Dermis blood vessel endothelial cell (primary cell): ENCODE measurements around the gene CDKN1A. TPM values are rescaled to one million over a fixed set of nuclear protein-coding genes. Genes with fewer than 3 reads are reported as not detected.
A peak's percentile ranks its signal among the peaks of the same experiment; 100 is the strongest.
"Not testable (repeated sequence)": the region's sequence is repeated elsewhere in the genome, so short reads cannot be mapped to it uniquely, and the experiment has no call there.

Source experiments
- DNase-seq: peaks from one replicate; pipeline ENCODE4 v3.0.0; 2010
- total RNA-seq: library from RNA; depleted of rRNA; stranded (reverse); fragments of >200 nt; gene quantifications from 2 replicates; pipeline ENCODE4 v1.2.3, GENCODE V29; 2014

The CDKN1A gene
- total RNA-seq, 1 donor from 2014 or later: 141 TPM

- DNase-seq: no peak
Measured at GRCh38 chr6:36699348-36699747, 20.8 kb downstream of the CDKN1A start.

GRCh38 chr6:36700071-36700812 lies 21.7 kb downstream of the CDKN1A start:
- no peak for DNase-seq

DNA sequence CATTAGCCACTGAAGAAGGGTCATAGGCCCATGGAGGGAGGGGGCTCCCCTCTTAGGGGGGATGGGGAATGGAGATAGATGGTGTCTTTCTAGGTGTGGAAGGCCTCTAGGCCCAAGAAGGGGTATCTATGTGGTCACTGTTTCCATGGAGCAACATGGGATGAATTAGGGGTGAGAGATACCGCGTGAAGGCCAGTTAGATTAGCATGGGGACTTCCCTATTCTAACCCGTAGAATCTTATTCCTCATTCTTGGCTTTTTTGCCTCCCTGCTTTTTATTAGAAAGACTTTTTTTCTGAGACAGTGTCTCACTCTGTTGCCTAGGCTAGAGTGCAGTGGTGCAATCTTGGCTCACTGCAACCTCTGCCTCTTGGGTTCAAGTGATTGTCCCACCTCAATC lies 22.3 kb downstream of the CDKN1A start:
- no peak for DNase-seq

DNA sequence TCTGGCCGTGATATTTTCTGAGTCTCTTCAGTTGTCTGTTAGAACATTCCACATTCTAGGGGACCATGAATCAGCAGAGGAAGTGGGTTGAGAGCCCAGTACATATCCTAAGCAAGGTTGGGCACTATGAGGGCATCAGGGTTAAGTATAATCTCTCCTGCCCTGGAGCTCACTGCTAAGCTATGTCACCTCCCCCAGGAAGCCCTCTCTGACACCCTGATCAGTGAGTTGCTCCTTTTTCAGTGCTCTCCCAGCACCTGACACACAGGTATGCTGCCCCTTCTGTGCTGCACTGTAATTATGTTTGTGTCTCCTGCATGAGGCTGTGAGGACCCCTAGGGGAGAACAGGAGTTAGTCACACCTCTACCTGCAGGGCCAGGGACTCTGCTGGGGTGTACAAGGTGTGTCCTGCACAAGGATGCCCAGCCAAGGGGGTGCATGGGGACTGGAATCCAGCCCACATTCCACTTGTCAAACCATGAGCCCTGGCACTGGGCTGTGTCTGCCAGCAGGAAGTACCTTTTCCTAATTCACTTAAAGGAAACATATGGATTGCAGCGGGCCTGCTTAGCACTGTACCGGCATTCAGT lies 23.0 kb downstream of the CDKN1A start:
- peak; percentile 22 for DNase-seq

- no peak for DNase-seq
Measured at GRCh38 chr6:36702656-36703055, 24.1 kb downstream of the CDKN1A start.

GRCh38 chr6:36703081-36703606 lies 24.6 kb downstream of the CDKN1A start:
- DNase-seq: no peak

DNA sequence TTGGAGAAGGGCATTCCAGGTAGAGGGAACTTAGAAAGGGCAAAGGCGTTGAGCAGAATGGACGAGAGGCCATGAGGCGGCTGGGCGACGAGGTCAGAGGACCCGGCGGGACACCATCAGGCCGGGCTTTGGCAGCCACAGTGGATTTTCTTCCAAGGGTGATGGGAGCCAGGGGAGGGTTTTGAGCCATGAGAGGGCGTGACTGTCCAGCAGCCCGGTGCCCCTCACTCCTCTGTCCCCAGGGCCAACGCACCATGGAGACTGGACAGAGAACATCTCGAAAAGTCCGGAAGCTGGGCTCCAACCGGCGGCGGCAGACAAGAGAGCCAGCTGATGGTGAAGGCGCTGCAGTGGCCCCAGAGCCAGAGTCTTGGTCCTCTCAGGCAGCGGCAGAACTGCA lies 25.5 kb downstream of the CDKN1A start:
- no peak for DNase-seq

- DNase-seq: not testable (repeated sequence)
Measured at GRCh38 chr6:36704961-36705577, 26.6 kb downstream of the CDKN1A start.

GRCh38 chr6:36706339-36706738 lies 27.8 kb downstream of the CDKN1A start:
- DNase-seq: no peak

DNA sequence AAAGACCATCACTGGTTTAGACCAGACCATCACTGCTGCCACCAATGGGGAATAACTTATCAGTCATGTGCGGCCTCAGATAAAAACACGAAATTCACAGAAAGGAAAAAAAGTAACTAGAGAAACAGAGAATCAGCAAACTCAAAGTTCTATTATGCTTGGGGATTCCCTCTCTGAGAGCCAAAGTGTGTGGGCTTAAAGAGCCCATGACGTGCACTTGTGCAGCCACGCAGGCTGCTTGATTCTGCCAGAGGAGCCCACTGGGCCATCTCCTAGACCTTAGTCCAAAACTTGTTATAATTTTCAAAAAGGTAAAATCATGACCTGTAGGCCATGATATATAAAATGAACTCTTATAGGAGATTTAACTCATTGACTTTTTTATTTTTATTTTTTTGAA lies 34.3 kb downstream of the CDKN1A start:
- DNase-seq: no peak

DNA sequence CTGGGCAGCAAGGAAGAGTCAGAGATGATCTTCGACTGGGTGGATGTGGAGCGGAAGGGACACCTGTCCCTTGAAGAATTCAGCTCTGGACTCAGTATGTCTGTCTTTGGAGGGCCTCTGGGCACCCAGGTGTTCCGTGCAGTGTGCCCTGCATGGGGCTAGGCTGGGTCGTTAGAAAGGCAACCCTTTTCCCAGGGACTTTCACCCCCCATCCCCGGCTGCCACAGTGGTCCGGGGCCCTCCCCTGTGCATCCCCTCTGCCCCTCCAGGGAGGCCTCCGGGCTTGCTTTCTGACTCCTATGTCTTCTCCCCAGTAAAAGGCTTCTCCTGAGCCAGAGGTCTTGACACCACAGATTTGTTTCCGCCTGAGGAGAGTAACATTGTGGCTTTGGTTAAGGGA lies 35.3 kb downstream of the CDKN1A start:
- no peak for DNase-seq

- DNase-seq: no peak
Measured at GRCh38 chr6:36714511-36714910, 36.0 kb downstream of the CDKN1A start.

GRCh38 chr6:36715469-36715868 lies 37.0 kb downstream of the CDKN1A start:
- DNase-seq: no peak

- no peak for DNase-seq
Measured at GRCh38 chr6:36716476-36717093, 38.1 kb downstream of the CDKN1A start.

GRCh38 chr6:36717231-36717825 lies 38.8 kb downstream of the CDKN1A start:
- DNase-seq: no peak

GRCh38 chr6:36717871-36718540 lies 39.5 kb downstream of the CDKN1A start:
- DNase-seq: no peak

DNA sequence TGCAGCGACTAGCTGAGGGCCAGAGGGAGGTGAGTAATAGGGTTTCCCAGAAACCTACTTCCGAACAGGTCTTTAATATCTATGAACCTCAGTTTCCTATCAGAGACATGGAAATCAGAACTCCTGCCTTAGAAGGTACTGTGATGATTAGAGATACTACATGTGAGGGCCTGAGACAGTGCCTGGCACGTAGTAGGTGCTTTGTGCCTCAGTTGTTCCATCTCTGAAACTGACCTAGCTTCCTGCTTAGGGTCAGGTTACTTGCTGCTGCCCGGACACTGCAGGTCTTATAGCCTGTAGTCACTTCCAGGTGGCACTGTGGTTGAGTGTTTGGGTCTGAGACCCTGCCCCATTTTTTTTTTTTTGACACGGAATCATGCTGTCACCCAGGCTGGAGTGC lies 40.0 kb downstream of the CDKN1A start:
- no peak for DNase-seq

DNA sequence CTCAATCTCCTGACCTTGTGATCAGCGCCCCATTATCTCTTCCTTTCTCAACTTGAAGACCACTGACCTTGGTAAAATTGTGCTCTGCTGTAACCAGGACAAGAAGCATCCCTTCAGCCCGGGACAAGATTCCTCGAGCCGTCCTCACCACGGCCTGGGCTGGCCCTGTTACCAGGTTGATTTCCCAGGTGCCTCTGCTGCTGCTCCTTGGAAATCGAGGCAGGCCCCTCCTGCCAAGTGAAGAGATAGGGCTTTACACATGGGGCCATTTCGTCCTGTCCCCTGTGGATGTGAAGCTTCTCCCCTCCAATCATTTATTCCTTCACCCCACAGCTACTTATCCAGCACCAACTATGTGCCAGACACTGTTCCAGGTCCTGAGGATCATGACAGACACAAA lies 40.6 kb downstream of the CDKN1A start:
- no peak for DNase-seq

DNA sequence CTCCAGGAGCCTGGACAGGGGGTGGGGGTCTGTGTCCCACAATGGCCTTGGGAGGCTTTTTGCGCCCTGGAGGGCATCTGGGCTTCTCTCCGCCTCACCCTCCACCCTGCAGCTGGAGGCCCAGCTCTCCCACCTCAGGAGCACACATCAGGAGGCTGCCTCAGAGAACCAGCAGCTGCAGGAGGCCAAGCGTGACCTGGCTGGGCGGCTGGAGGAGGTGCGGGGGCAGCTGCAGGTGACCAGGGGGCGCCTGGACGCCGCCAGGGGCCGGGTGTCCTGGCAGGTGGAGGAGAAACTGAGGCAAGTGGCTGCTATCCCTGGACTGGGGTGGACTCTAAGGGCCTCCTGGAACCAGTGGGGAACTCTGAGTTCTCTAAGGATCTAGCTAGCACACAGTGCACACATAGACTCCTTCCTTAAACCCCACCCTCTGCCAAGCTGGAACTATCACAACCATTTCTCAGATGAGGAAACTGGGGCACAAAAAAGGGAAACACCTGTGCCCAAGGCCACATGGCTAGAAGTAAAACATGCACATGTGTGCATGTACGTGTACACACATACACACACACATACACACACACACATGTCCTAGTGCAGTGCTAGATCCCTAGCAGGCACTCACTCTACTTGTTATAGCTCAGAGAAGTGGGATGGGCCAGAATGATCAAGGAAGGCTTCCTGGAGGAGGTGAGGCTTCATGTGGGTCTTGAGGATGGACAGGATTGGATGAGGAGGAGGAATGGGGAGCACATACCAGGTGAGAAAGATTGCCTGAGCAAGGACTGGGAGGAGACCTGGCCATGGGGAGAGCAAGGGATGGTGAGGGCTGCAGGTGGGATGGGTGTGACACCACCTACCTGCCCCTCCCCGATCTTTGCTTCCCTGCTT lies 42.0 kb downstream of the CDKN1A start:
- DNase-seq: no peak

GRCh38 chr6:36721369-36722140 lies 43.0 kb downstream of the CDKN1A start:
- no peak for DNase-seq

DNA sequence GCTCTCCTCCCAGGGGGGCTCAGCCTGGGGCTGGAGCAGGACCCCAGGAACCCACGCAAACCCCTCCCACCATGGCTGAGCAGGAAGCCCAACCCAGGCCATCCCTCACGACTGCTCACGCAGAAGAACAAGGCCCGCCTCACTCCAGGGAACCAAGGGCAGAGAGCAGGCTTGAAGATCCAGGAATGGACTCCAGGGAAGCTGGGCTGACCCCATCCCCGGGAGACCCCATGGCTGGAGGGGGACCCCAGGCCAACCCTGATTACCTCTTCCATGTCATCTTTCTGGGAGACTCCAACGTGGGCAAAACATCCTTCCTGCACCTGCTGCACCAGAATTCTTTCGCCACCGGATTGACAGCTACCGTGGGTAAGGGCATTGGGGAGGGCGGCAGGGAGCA lies 43.9 kb downstream of the CDKN1A start:
- DNase-seq: no peak
